Measurements from ENCODE around the gene KIT.

Gene KIT

GRCh38 chr4:54677853-54678650 is 20.3 kb downstream of the KIT start:
- no peak overlapping the region for H3K4me3 ChIP-seq (ENCODE audit: low read depth, low read length)
- H3K36me3 ChIP-seq (ENCODE audit: insufficient read depth, low read length): no peaks in the 10 kb centered on the region
- H3K27me3 ChIP-seq (ENCODE audit: insufficient read depth, low read length): peaks cover 9% of the 10 kb centered on the region
- H3K79me2 ChIP-seq (ENCODE audit: control insufficient read depth, insufficient read depth, low read length, unreplicated experiment): no peaks in the 10 kb centered on the region
- H2AFZ ChIP-seq (ENCODE audit: low read length, unreplicated experiment): no peak overlapping the region
- no peaks in the 10 kb centered on the region for H3K4me1 ChIP-seq (ENCODE audit: control insufficient read depth, insufficient read depth, low read length, unreplicated experiment)
- H3K27ac ChIP-seq (ENCODE audit: low read depth, low read length): no peak overlapping the region

- no peaks in the 10 kb centered on the region for H3K36me3 ChIP-seq (ENCODE audit: insufficient read depth, low read length)
- peaks cover 4% of the 10 kb centered on the region; the same call in 1 of the 2 replicates for H3K27me3 ChIP-seq (ENCODE audit: insufficient read depth, low read length)
- no peaks in the 10 kb centered on the region for H3K4me1 ChIP-seq (ENCODE audit: control insufficient read depth, insufficient read depth, low read length, unreplicated experiment)
- no peaks in the 10 kb centered on the region for H3K79me2 ChIP-seq (ENCODE audit: control insufficient read depth, insufficient read depth, low read length, unreplicated experiment)
- H3K4me3 ChIP-seq (ENCODE audit: low read depth, low read length): no peak overlapping the region
- no peak overlapping the region for H2AFZ ChIP-seq (ENCODE audit: low read length, unreplicated experiment)
- no peak overlapping the region for H3K27ac ChIP-seq (ENCODE audit: low read depth, low read length)
Observed at GRCh38 chr4:54678826-54679225, 21.1 kb downstream of the KIT start.

- Histone ChIP-seq H3K4me1 (ENCODE audit: control insufficient read depth, insufficient read depth, low read length, unreplicated experiment) (no peaks in the 10 kb centered on the region), H3K4me3 (ENCODE audit: low read depth, low read length) (no peak overlapping the region), H3K27ac (ENCODE audit: low read depth, low read length) (no peak overlapping the region), H3K27me3 (ENCODE audit: insufficient read depth, low read length) (peaks cover 4% of the 10 kb centered on the region; the same call in 1 of the 2 replicates), H3K79me2 (ENCODE audit: control insufficient read depth, insufficient read depth, low read length, unreplicated experiment) (no peaks in the 10 kb centered on the region), H2AFZ (ENCODE audit: low read length, unreplicated experiment) (no peak overlapping the region), H3K36me3 (ENCODE audit: insufficient read depth, low read length) (no peaks in the 10 kb centered on the region)
Observed at GRCh38 chr4:54679813-54680212, 22.1 kb downstream of the KIT start.

- no peak overlapping the region for H3K27ac ChIP-seq (ENCODE audit: low read depth, low read length)
- H3K36me3 ChIP-seq (ENCODE audit: insufficient read depth, low read length): no peaks in the 10 kb centered on the region
- H3K4me3 ChIP-seq (ENCODE audit: low read depth, low read length): no peak overlapping the region
- no peaks in the 10 kb centered on the region for H3K27me3 ChIP-seq (ENCODE audit: insufficient read depth, low read length)
- no peaks in the 10 kb centered on the region for H3K79me2 ChIP-seq (ENCODE audit: control insufficient read depth, insufficient read depth, low read length, unreplicated experiment)
- no peak overlapping the region for H2AFZ ChIP-seq (ENCODE audit: low read length, unreplicated experiment)
- H3K4me1 ChIP-seq (ENCODE audit: control insufficient read depth, insufficient read depth, low read length, unreplicated experiment): no peaks in the 10 kb centered on the region
Observed at GRCh38 chr4:54683616-54684346, 26.0 kb downstream of the KIT start.

GRCh38 chr4:54685810-54686209 is 28.1 kb downstream of the KIT start:
- Histone ChIP-seq H3K27ac (ENCODE audit: low read depth, low read length) (no peak overlapping the region), H3K4me1 (ENCODE audit: control insufficient read depth, insufficient read depth, low read length, unreplicated experiment) (no peaks in the 10 kb centered on the region), H3K79me2 (ENCODE audit: control insufficient read depth, insufficient read depth, low read length, unreplicated experiment) (no peaks in the 10 kb centered on the region), H3K36me3 (ENCODE audit: insufficient read depth, low read length) (no peaks in the 10 kb centered on the region), H2AFZ (ENCODE audit: low read length, unreplicated experiment) (no peak overlapping the region), H3K27me3 (ENCODE audit: insufficient read depth, low read length) (0 out of 2 replicates have a peak, but pooled peaks cover 4% of the 10 kb centered on the region), H3K4me3 (ENCODE audit: low read depth, low read length) (no peak overlapping the region)

- no peaks in the 10 kb centered on the region for H3K36me3 ChIP-seq (ENCODE audit: insufficient read depth, low read length)
- no peak overlapping the region for H3K27ac ChIP-seq (ENCODE audit: low read depth, low read length)
- H3K27me3 ChIP-seq (ENCODE audit: insufficient read depth, low read length): peaks cover 22% of the 10 kb centered on the region
- H3K79me2 ChIP-seq (ENCODE audit: control insufficient read depth, insufficient read depth, low read length, unreplicated experiment): no peaks in the 10 kb centered on the region
- no peaks in the 10 kb centered on the region for H3K4me1 ChIP-seq (ENCODE audit: control insufficient read depth, insufficient read depth, low read length, unreplicated experiment)
- no peak overlapping the region for H3K4me3 ChIP-seq (ENCODE audit: low read depth, low read length)
- no peak overlapping the region for H2AFZ ChIP-seq (ENCODE audit: low read length, unreplicated experiment)
Observed at GRCh38 chr4:54687887-54688841, 30.4 kb downstream of the KIT start.

GRCh38 chr4:54695337-54695736 is 37.6 kb downstream of the KIT start:
- peaks cover 39% of the 10 kb centered on the region for H3K27me3 ChIP-seq (ENCODE audit: insufficient read depth, low read length)
- no peak overlapping the region for H3K27ac ChIP-seq (ENCODE audit: low read depth, low read length)
- no peaks in the 10 kb centered on the region for H3K79me2 ChIP-seq (ENCODE audit: control insufficient read depth, insufficient read depth, low read length, unreplicated experiment)
- no peaks in the 10 kb centered on the region for H3K4me1 ChIP-seq (ENCODE audit: control insufficient read depth, insufficient read depth, low read length, unreplicated experiment)
- peak overlapping the region; percentile 42 for H2AFZ ChIP-seq (ENCODE audit: low read length, unreplicated experiment)
- H3K4me3 ChIP-seq (ENCODE audit: low read depth, low read length): no peak overlapping the region
- no peaks in the 10 kb centered on the region for H3K36me3 ChIP-seq (ENCODE audit: insufficient read depth, low read length)

GRCh38 chr4:54695788-54696187 is 38.0 kb downstream of the KIT start:
- no peaks in the 10 kb centered on the region for H3K79me2 ChIP-seq (ENCODE audit: control insufficient read depth, insufficient read depth, low read length, unreplicated experiment)
- peaks cover 39% of the 10 kb centered on the region for H3K27me3 ChIP-seq (ENCODE audit: insufficient read depth, low read length)
- peak overlapping the region; percentile 42 for H2AFZ ChIP-seq (ENCODE audit: low read length, unreplicated experiment)
- no peak overlapping the region for H3K27ac ChIP-seq (ENCODE audit: low read depth, low read length)
- no peaks in the 10 kb centered on the region for H3K36me3 ChIP-seq (ENCODE audit: insufficient read depth, low read length)
- no peaks in the 10 kb centered on the region for H3K4me1 ChIP-seq (ENCODE audit: control insufficient read depth, insufficient read depth, low read length, unreplicated experiment)
- H3K4me3 ChIP-seq (ENCODE audit: low read depth, low read length): no peak overlapping the region

- peaks cover 32% of the 10 kb centered on the region for H3K27me3 ChIP-seq (ENCODE audit: insufficient read depth, low read length)
- no peaks in the 10 kb centered on the region for H3K36me3 ChIP-seq (ENCODE audit: insufficient read depth, low read length)
- no peaks in the 10 kb centered on the region for H3K4me1 ChIP-seq (ENCODE audit: control insufficient read depth, insufficient read depth, low read length, unreplicated experiment)
- H3K27ac ChIP-seq (ENCODE audit: low read depth, low read length): no peak overlapping the region
- H3K4me3 ChIP-seq (ENCODE audit: low read depth, low read length): no peak overlapping the region
- no peaks in the 10 kb centered on the region for H3K79me2 ChIP-seq (ENCODE audit: control insufficient read depth, insufficient read depth, low read length, unreplicated experiment)
- no peak overlapping the region for H2AFZ ChIP-seq (ENCODE audit: low read length, unreplicated experiment)
Observed at GRCh38 chr4:54696649-54697048, 38.9 kb downstream of the KIT start.

GRCh38 chr4:54700986-54701385 is 43.2 kb downstream of the KIT start:
- H3K4me3 ChIP-seq (ENCODE audit: low read depth, low read length): no peak overlapping the region
- peaks cover 7% of the 10 kb centered on the region; the same call in 1 of the 2 replicates for H3K27me3 ChIP-seq (ENCODE audit: insufficient read depth, low read length)
- H3K79me2 ChIP-seq (ENCODE audit: control insufficient read depth, insufficient read depth, low read length, unreplicated experiment): no peaks in the 10 kb centered on the region
- H3K4me1 ChIP-seq (ENCODE audit: control insufficient read depth, insufficient read depth, low read length, unreplicated experiment): no peaks in the 10 kb centered on the region
- no peaks in the 10 kb centered on the region for H3K36me3 ChIP-seq (ENCODE audit: insufficient read depth, low read length)
- no peak overlapping the region for H3K27ac ChIP-seq (ENCODE audit: low read depth, low read length)
- no peak overlapping the region for H2AFZ ChIP-seq (ENCODE audit: low read length, unreplicated experiment)

Measured in ACC112 (cell line).